OCI-LY7 (cell line): ENCODE data around the gene ELAVL3. TPM values are rescaled to one million over a fixed set of nuclear protein-coding genes. Genes with fewer than 3 reads are reported as not detected.

Experiments used
- BruUV-seq: library from RNA; stranded (reverse); fragments of 400-500 nt; replicated peaks from 2 replicates; lab custom pipeline; 2021; lab: Mats Ljungman, UMichigan
- CTCF ChIA-PET: fragments of 300-600 bp; sonication (Branson Sonifier 250); formaldehyde crosslinking; loops from one replicate; lab custom pipeline; 2022; ENCODE audit warnings: antibody characterized with exemption; ENCODE audit not compliant: unreplicated experiment; lab: Charles Lee
- POLR2A ChIA-PET: fragments of 300-600 bp; sonication (Branson Sonifier 250); formaldehyde crosslinking; loops from one replicate; lab custom pipeline; 2022; ENCODE audit warnings: antibody characterized with exemption; lab: Charles Lee
- DNase-seq: peaks from one replicate; pipeline ENCODE4 v3.0.0-alpha.2; 2015; ENCODE audit warnings: low spot score
- H2AFZ ChIP-seq: fragments of 200-600 bp; sonication (generic), shearing (Covaris generic); 2 replicates; pipeline ENCODE4 v1.6.1; 2014; ENCODE audit warnings: mild to moderate bottlenecking, antibody characterized with exemption, low read length, moderate library complexity
- H3K27ac ChIP-seq: fragments of 200-600 bp; sonication (generic); 2 replicates; pipeline ENCODE4 v1.5.1; 2014; ENCODE audit warnings: mixed run types, low read depth, mild to moderate bottlenecking, moderate library complexity, low read length, inconsistent platforms; ENCODE audit not compliant: poor library complexity, severe bottlenecking
- H3K36me3 ChIP-seq: fragments of 200-600 bp; sonication (generic); 2 replicates; pipeline ENCODE4 v1.6.1; 2014; ENCODE audit warnings: mild to moderate bottlenecking, antibody characterized with exemption, low read length, moderate library complexity, mixed read lengths; ENCODE audit not compliant: insufficient read depth
- H3K4me1 ChIP-seq: fragments of 200-600 bp; sonication (generic); 2 replicates; pipeline ENCODE4 v1.5.1; 2014; ENCODE audit warnings: mild to moderate bottlenecking, low read length; ENCODE audit not compliant: insufficient read depth, poor library complexity, severe bottlenecking
- H3K4me2 ChIP-seq: fragments of 200-600 bp; sonication (generic); 2 replicates; pipeline ENCODE4 v1.6.1; 2014; ENCODE audit warnings: mild to moderate bottlenecking, low read length
- H3K4me3 ChIP-seq: fragments of 200-600 bp; sonication (generic); 2 replicates; pipeline ENCODE4 v1.5.1; 2014; ENCODE audit warnings: mild to moderate bottlenecking, low read depth, low read length; ENCODE audit not compliant: poor library complexity, severe bottlenecking
- H3K79me2 ChIP-seq: fragments of 200-600 bp; sonication (generic); 2 replicates; pipeline ENCODE4 v1.6.1; 2016; ENCODE audit warnings: low read depth, mild to moderate bottlenecking, low read length, moderate library complexity, mixed read lengths; ENCODE audit not compliant: insufficient read depth
- H3K9me2 ChIP-seq: fragments of 200-600 bp; sonication (generic); 2 replicates; pipeline ENCODE4 v1.6.1; 2016; ENCODE audit warnings: mild to moderate bottlenecking, low read length, mixed read lengths; ENCODE audit not compliant: insufficient read depth
- H3K9me3 ChIP-seq: fragments of 200-600 bp; sonication (generic); 2 replicates; pipeline ENCODE4 v1.6.1; 2014; ENCODE audit warnings: mild to moderate bottlenecking, mixed run types, low read length, mixed read lengths
- H4K20me1 ChIP-seq: fragments of 200-600 bp; sonication (generic); 2 replicates; pipeline ENCODE4 v1.6.1; 2014; ENCODE audit warnings: mild to moderate bottlenecking, antibody characterized with exemption, low read length, moderate library complexity, mixed read lengths; ENCODE audit not compliant: insufficient read depth
- EZH2phosphoT487 ChIP-seq: fragments of 200-600 bp; sonication (generic); IDR thresholded peaks from 2 replicates; pipeline ENCODE4 v1.6.1; 2018; ENCODE audit warnings: low read depth, borderline replicate concordance, mild to moderate bottlenecking, mixed run types, antibody characterized with exemption, low read length, moderate library complexity, mixed read lengths
- intact Hi-C: fragments of 100-400 bp; cut with micrococcal nuclease; formaldehyde crosslinking; loops from one replicate; pipeline ENCODE4 v1.10.0; 2022; ENCODE audit not compliant: unreplicated experiment
- total RNA-seq, 2 experiments: library from RNA; depleted of rRNA in 1 of 2; stranded (reverse); fragments of >200 nt in 1 of 2; shearing (Covaris generic) in 1 of 2; gene quantifications; 2 replicates each; pipeline ENCODE4 v1.2.3, GENCODE V29; 2014 to 2022
- TF ChIP-seq, protein P1 (sequence below): fragments of 200-600 bp; sonication (generic); conservative IDR thresholded peaks from 2 replicates; pipeline ENCODE4 v1.5.1; 2014; ENCODE audit warnings: mild to moderate bottlenecking, antibody characterized with exemption, low read length, moderate library complexity, mixed read lengths

Gene ELAVL3
- total RNA-seq, 2 experiments from 2014 or later, result 0.30 to 0.95 TPM

DNA sequence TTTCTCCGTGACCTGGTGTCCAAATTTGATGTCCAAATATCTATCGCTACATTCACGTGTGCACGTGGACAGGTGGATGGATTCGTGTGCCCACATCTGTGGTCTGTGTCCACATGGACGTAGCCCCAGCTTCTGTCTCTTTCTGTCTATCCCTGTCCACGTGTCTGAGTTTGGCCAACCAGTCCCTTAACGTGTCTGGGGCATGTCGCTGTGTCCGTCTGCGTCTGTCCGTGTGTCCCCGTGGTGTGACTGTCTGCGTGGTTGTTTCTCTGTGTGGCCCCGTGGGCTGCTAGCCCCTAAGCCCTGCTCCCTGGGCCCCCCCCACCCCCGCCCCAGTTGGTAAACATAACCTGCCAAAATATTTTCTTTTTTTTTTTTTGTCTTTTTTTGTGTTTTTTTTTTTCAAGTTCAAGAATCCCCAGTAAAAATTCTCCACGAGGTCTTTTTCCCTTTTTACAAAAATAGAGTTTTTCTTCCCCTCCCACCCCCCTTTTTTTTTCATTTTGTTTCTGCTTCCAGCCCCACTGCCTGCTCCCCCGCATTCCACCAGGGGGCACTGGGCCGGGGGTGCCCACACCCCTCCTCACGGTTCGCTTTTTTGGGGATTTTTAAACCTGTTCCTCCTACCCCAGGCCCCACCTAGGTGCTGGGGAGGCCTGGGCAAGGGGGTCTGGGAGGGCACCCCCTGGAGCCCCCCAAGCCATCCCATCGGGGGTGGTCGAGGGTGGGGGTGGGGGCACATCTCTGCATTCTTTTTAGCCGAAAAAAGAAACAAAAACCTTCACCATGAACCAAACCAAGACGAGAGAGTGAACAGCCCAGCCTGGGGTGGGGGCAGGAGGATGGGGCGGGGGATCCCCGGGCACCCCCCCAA, 27.1 kb downstream of the ELAVL3 start:
- Histone ChIP-seq H3K27ac (no peak overlapping the region), H3K4me3 (no peak overlapping the region), H2AFZ (no peak overlapping the region), H3K79me2 (no peaks in the 10 kb centered on the region), H3K36me3 (peaks cover 21% of the 10 kb centered on the region), H3K4me1 (peaks cover 12% of the 10 kb centered on the region), H3K4me2 (no peak overlapping the region), H3K9me3 (no peaks in the 10 kb centered on the region), H4K20me1 (no peaks in the 10 kb centered on the region), H3K9me2 (no peaks in the 10 kb centered on the region)
- TF ChIP-seq, protein P1, sequence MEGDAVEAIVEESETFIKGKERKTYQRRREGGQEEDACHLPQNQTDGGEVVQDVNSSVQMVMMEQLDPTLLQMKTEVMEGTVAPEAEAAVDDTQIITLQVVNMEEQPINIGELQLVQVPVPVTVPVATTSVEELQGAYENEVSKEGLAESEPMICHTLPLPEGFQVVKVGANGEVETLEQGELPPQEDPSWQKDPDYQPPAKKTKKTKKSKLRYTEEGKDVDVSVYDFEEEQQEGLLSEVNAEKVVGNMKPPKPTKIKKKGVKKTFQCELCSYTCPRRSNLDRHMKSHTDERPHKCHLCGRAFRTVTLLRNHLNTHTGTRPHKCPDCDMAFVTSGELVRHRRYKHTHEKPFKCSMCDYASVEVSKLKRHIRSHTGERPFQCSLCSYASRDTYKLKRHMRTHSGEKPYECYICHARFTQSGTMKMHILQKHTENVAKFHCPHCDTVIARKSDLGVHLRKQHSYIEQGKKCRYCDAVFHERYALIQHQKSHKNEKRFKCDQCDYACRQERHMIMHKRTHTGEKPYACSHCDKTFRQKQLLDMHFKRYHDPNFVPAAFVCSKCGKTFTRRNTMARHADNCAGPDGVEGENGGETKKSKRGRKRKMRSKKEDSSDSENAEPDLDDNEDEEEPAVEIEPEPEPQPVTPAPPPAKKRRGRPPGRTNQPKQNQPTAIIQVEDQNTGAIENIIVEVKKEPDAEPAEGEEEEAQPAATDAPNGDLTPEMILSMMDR, result peak; percentile 87
- TF ChIP-seq EZH2phosphoT487, result no peak
- no TSS peak for BruUV-seq
- ChIA-PET POLR2A (no interaction called here), CTCF (no interaction called here)
- intact Hi-C loops, result loop anchor here (2.0 kb wide), 1 partner anchor 29 kb away; no protein-coding TSS in a partner anchor
- DNase-seq, result peak; percentile 44

- Histone ChIP-seq H3K27ac (no peak overlapping the region), H3K4me1 (peaks cover 12% of the 10 kb centered on the region), H3K36me3 (peaks cover 30% of the 10 kb centered on the region), H3K9me3 (no peaks in the 10 kb centered on the region), H3K4me3 (no peak overlapping the region), H3K4me2 (peak overlapping the region; percentile 28; the same call in 1 of the 2 replicates), H2AFZ (no peak overlapping the region), H3K79me2 (no peaks in the 10 kb centered on the region), H3K9me2 (no peaks in the 10 kb centered on the region), H4K20me1 (no peaks in the 10 kb centered on the region)
- ChIA-PET POLR2A (interaction anchor here (0.6 to 1.0 kb wide), 5 partner anchors 8 to 211 kb away, joined by 3 to 6 read pairs (median 5); no protein-coding TSS in a partner anchor), CTCF (interaction anchor here (1.7 kb wide), 1 partner anchor 30 kb away, joined by 6 read pairs; no protein-coding TSS in a partner anchor)
- TF ChIP-seq, protein P1, result peak; percentile 76
- TF ChIP-seq EZH2phosphoT487, result no peak
- intact Hi-C loops, result loop anchor here (2.0 kb wide), 1 partner anchor 30 kb away; no protein-coding TSS in a partner anchor
- BruUV-seq, result no TSS peak
- peak; percentile 27 for DNase-seq
These were observed 28.1 kb downstream of the ELAVL3 start for GRCh38 chr19:11452620-11453310.
